ENCODE measurements around the gene PSD4.

PSD4 gene

GRCh38 chr2:113187771-113188170 is 14.0 kb downstream of the PSD4 start:
- no peak for TF ChIP-seq CTCF (IDR thresholded peaks at IDR 0.05)

GRCh38 chr2:113190871-113191270 is 17.1 kb downstream of the PSD4 start:
- no peak for TF ChIP-seq CTCF (IDR thresholded peaks at IDR 0.05)

GRCh38 chr2:113192459-113193100 is 18.8 kb downstream of the PSD4 start:
- no peak for TF ChIP-seq CTCF (IDR thresholded peaks at IDR 0.05)

GRCh38 chr2:113195923-113196501 is 22.2 kb downstream of the PSD4 start:
- TF ChIP-seq CTCF (IDR thresholded peaks at IDR 0.05) = no peak

DNA sequence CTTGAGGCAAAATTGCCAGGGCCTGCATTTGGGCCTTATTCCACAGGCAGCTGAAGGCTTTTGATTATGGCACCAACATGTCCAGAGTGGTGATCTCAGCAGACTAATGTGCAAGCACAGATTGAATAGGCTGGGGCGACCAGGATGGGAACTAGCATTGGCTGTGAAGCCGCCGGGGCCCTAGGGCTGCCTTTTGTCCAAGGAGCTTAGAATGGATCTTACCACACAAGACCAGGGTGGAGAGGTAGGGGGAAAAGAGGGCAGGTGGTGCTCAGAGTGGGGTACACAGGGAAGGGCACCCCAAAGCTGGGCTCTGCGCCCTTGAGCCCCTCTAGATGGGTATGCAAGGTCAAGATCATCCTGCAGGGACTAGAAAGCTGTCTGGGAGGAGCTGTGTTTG is 23.1 kb downstream of the PSD4 start:
- no peak for TF ChIP-seq CTCF (IDR thresholded peaks at IDR 0.05)

GRCh38 chr2:113197347-113198047 is 23.7 kb downstream of the PSD4 start:
- no peak for TF ChIP-seq CTCF (IDR thresholded peaks at IDR 0.05)

DNA sequence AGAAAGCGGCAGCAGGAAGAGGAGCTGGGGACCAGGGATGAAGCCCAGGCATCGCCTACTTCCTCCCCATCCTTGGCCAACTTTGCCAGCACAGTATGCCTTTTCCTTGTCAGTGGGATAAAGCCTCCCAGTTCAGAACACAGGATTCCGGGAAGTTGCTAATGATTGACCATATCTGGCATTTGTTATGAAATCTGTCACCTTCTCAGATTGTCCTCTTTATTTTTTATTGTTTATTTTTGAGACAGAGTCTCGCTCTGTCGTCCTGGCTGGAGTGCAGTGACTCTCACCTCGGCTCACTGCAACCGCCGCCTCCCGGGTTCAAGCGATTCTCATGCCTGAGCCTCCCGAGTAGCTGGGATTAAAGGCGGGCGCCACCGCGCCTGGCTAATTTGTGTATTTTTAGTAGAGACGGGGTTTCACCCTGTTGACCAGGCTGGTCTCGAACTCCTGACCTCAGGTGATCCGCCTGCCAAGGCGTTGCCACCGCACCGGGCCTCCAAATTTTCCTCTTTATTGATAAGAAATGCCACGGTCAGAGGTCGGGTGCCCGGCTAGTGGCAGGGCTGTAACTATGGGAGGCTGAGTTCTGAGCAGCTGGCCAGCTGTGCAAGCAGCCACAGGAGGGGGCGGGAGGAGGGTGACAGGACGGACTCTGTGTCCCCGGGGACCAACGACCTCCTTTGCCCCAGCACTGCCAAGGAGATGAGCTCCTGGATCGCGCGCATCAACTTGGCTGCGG is 24.4 kb downstream of the PSD4 start:
- TF ChIP-seq CTCF (IDR thresholded peaks at IDR 0.05) = no peak

All from LNCAP (cell line).